Mesothelial cell of epicardium (in vitro differentiated cells): Measurements from ENCODE around the gene NKTR. TPM values are rescaled to one million over a fixed set of nuclear protein-coding genes. Genes with fewer than 3 reads are reported as not detected.

Experiments
- DNase-seq, 2 experiments: peaks; one replicate each; pipeline ENCODE4 v3.0.0; 2021; ENCODE audit warnings: low spot score in 2 of 2; ENCODE audit not compliant: unreplicated experiment in 2 of 2
- H3K27ac Mint-ChIP-seq: 2 replicates; pipeline ENCODE4 v1.8.0; 2021; ENCODE audit warnings: mixed read lengths
- H3K27me3 Mint-ChIP-seq: 2 replicates; pipeline ENCODE4 v1.8.0; 2021; ENCODE audit warnings: low read depth, mixed read lengths
- H3K36me3 Mint-ChIP-seq: 2 replicates; pipeline ENCODE4 v1.8.0; 2021; ENCODE audit warnings: mixed read lengths
- H3K4me1 Mint-ChIP-seq: 2 replicates; pipeline ENCODE4 v1.8.0; 2021; ENCODE audit warnings: mixed read lengths
- H3K4me3 Mint-ChIP-seq: 2 replicates; pipeline ENCODE4 v1.8.0; 2021; ENCODE audit warnings: mild to moderate bottlenecking, moderate library complexity, mixed read lengths
- H3K9me3 Mint-ChIP-seq: 2 replicates; pipeline ENCODE4 v1.8.0; 2021; ENCODE audit warnings: mixed read lengths
- total RNA-seq: library from RNA; stranded (reverse); gene quantifications from 3 replicates; pipeline ENCODE4 v1.2.1, GENCODE V29; 2021
- TF ChIP-seq, protein P1 (sequence below): fragments of 200-600 bp; sonication (generic); IDR thresholded peaks from one replicate; pipeline ENCODE4 v1.5.0; 2021; ENCODE audit warnings: antibody characterized with exemption; ENCODE audit not compliant: unreplicated experiment

The NKTR gene
- total RNA-seq, 1 donor from 2014 or later: 201 TPM

DNA sequence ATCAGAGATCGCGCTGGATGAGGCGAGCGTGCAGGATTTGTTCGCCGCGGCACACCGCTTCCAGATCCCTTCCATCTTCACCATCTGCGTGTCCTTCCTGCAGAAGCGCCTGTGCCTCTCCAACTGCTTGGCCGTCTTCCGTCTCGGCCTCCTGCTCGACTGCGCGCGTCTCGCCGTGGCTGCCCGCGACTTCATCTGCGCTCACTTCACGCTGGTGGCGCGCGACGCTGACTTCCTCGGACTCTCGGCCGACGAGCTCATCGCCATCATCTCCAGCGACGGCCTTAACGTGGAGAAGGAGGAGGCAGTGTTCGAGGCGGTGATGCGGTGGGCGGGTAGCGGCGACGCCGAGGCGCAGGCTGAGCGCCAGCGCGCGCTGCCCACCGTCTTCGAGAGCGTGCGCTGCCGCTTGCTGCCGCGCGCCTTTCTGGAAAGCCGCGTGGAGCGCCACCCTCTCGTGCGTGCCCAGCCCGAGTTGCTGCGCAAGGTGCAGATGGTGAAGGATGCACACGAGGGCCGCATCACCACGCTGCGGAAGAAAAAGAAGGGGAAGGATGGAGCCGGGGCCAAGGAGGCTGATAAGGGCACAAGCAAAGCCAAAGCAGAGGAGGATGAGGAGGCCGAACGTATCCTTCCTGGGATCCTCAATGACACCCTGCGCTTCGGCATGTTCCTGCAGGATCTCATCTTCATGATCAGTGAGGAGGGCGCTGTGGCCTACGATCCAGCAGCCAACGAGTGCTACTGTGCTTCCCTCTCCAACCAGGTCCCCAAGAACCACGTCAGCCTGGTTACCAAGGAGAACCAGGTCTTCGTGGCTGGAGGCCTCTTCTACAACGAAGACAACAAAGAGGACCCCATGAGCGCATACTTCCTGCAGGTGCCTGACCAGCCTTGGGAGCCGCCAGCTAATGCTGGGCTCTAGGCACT is 85.7 kb downstream of the NKTR start:
- H3K4me3 Mint-ChIP-seq: no peak overlapping the region
- TF ChIP-seq, protein P1, sequence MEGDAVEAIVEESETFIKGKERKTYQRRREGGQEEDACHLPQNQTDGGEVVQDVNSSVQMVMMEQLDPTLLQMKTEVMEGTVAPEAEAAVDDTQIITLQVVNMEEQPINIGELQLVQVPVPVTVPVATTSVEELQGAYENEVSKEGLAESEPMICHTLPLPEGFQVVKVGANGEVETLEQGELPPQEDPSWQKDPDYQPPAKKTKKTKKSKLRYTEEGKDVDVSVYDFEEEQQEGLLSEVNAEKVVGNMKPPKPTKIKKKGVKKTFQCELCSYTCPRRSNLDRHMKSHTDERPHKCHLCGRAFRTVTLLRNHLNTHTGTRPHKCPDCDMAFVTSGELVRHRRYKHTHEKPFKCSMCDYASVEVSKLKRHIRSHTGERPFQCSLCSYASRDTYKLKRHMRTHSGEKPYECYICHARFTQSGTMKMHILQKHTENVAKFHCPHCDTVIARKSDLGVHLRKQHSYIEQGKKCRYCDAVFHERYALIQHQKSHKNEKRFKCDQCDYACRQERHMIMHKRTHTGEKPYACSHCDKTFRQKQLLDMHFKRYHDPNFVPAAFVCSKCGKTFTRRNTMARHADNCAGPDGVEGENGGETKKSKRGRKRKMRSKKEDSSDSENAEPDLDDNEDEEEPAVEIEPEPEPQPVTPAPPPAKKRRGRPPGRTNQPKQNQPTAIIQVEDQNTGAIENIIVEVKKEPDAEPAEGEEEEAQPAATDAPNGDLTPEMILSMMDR: no peak
- H3K27ac Mint-ChIP-seq: no peak overlapping the region
- DNase-seq: no peak
- no peaks in the 10 kb centered on the region for H3K9me3 Mint-ChIP-seq
- H3K36me3 Mint-ChIP-seq: no peaks in the 10 kb centered on the region
- no peaks in the 10 kb centered on the region for H3K4me1 Mint-ChIP-seq
- H3K27me3 Mint-ChIP-seq: peaks cover 21% of the 10 kb centered on the region

DNA sequence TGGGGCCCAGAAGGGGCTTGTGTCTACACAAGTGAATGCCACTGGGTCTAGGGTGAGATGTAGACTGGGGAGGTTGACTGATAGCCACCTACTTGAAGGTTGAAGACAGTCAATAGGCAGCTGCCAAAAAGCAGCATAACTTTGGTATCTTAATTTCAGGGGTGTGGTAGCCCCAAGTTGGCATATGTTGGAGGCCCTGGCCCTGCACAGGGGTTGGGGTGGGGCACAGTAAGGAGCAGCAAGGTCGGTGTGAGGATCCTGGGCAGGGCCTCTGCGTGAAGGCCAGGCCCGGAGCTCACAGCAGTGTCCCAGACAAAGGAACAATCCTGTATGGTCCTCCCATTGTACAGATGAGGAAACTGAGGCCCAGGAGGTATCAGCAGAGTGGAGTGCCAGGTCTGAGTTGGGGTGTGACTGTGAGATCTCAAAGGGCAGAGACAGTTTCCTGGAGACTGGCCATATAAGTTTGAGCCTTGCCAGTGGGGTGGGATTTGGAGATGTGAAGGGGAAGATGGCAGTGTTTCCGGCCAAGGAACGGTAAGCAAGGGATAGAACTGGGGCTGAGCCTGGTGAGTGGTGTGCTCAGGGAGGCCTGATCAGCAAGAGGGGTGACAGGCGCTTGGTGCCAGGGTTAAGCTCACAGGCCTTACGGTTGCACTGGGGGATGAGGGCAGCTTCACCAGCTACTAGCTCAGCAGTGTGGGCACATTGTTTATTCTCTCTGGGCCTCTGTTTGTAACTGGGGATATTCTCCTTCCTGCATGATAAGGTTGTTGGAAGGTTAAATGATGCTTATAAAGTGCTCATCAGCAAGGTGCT is 86.6 kb downstream of the NKTR start:
- TF ChIP-seq, protein P1: no peak
- H3K9me3 Mint-ChIP-seq: no peaks in the 10 kb centered on the region
- no peaks in the 10 kb centered on the region for H3K4me1 Mint-ChIP-seq
- no peaks in the 10 kb centered on the region for H3K36me3 Mint-ChIP-seq
- peaks cover 27% of the 10 kb centered on the region for H3K27me3 Mint-ChIP-seq
- no peak overlapping the region for H3K4me3 Mint-ChIP-seq
- no peak for DNase-seq
- H3K27ac Mint-ChIP-seq: no peak overlapping the region

DNA sequence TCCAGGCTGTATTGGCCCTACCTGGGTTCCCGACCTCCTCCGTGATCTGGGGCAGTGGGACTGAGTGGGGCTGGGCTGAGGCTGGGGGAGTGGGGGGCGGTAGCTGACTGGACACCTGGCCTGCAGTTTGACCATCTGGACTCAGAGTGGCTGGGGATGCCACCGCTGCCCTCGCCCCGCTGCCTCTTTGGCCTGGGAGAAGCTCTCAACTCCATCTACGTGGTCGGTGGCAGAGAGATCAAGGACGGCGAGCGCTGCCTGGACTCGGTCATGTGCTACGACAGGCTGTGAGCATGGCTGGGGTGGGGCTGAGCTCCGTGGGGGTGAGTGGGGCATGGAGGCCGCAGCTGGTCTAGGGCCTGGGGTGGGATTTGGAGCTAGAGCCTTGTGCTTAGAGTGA is 87.5 kb downstream of the NKTR start:
- Mint-ChIP-seq H3K9me3 (no peaks in the 10 kb centered on the region), H3K27me3 (peaks cover 32% of the 10 kb centered on the region), H3K4me3 (no peak overlapping the region), H3K36me3 (no peaks in the 10 kb centered on the region), H3K27ac (no peak overlapping the region), H3K4me1 (no peaks in the 10 kb centered on the region)
- DNase-seq: no peak
- TF ChIP-seq, protein P1: no peak

DNA sequence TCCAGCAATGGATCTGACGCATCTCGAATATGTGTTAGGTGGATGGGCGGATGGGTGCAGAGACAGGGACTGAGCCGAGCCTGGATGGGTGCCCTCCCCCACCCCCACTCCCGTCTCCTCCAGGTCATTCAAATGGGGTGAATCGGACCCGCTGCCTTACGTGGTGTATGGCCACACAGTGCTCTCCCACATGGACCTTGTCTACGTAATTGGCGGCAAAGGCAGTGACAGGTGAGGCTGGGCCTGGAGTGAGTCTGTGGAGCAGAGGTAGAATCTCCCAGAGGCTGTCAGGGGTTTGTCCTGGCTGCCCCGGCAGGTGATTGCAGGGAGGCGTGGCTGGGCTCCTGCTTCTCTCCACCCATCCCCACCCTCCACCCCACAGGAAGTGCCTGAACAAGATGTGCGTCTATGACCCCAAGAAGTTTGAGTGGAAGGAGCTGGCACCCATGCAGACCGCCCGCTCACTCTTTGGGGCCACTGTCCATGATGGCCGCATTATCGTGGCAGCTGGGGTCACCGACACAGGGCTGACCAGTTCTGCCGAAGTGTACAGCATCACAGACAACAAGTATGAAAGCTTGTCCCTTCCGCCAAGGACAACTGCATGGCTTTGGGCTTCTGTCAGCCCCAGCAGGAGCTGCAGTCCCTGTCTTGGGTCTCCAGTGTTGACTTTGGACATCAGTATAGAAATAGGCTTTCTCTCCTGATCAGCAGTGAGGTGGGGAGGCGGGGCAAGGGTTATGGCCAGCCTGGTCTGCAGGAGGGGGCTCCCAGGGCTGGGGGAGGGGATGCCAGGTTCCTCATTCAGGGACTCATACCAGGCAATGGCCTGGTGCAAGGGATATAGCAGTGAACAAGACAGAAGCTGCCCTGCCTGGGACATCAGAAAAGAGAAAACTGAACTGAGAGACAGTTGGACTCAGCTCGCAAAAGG is 88.3 kb downstream of the NKTR start:
- H3K9me3 Mint-ChIP-seq: no peaks in the 10 kb centered on the region
- TF ChIP-seq, protein P1: no peak
- peaks cover 32% of the 10 kb centered on the region for H3K27me3 Mint-ChIP-seq
- no peak for DNase-seq
- no peak overlapping the region for H3K27ac Mint-ChIP-seq
- H3K4me3 Mint-ChIP-seq: no peak overlapping the region
- no peaks in the 10 kb centered on the region for H3K36me3 Mint-ChIP-seq
- no peaks in the 10 kb centered on the region for H3K4me1 Mint-ChIP-seq

DNA sequence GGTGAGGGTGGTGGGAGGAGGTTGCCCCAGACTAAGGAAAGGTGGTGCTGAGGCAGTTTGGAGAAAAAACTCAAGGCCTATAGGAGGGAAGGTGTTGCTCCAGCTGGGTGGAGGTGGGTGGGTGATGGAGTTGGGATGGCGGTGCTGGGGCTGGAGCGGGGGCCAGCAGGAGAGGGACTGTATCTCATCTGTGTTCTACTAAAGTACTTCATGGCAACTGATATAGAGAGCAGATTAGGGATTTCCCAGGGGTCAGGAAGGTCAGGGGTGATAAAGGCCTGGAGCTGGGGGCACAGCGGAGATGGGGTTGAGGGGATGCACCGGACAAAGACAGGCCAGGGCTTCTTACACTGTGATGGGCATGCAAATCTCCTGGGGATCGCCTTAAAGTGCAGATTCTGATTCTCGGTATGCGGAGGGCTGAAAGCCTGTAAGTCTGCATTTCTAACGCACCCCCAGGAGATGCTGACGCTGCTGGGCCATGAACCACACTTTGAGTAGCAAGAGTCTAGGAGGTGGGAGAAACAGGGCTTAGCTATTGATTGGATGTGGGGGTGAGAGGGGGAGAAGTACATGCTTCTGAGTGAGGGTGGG is 89.0 kb downstream of the NKTR start:
- DNase-seq: no peak
- H3K9me3 Mint-ChIP-seq: no peaks in the 10 kb centered on the region
- no peaks in the 10 kb centered on the region for H3K4me1 Mint-ChIP-seq
- peaks cover 32% of the 10 kb centered on the region for H3K27me3 Mint-ChIP-seq
- H3K27ac Mint-ChIP-seq: no peak overlapping the region
- no peak overlapping the region for H3K4me3 Mint-ChIP-seq
- H3K36me3 Mint-ChIP-seq: no peaks in the 10 kb centered on the region
- TF ChIP-seq, protein P1: no peak
